Aorta (tissue), 5 donors: Measurements from ENCODE around the gene VAX1. TPM values are rescaled to one million over a fixed set of nuclear protein-coding genes. Genes with fewer than 3 reads are reported as not detected.
"Not testable (repeated sequence)": the region's sequence is repeated elsewhere in the genome, so short reads cannot be mapped to it uniquely, and the experiment has no call there.

ENCODE experiments used
- ATAC-seq: fragments of 200-7000 bp; cut with Tn5 transposase; one replicate; pipeline ENCODE4 v1.9.1; 2022; ENCODE audit warnings: moderate library complexity; ENCODE audit not compliant: low FRiP score
- DNase-seq, 2 donors: peaks; one replicate each; pipeline ENCODE4 v3.0.0-alpha.2; 2020
- H3K27ac ChIP-seq, 2 donors: one replicate each; pipeline ENCODE4 v1.5.1; 2013; ENCODE audit warnings: low read length in 2 of 2, mild to moderate bottlenecking in 2 of 2, moderate library complexity in 2 of 2, control low read depth in 1 of 2, inconsistent platforms in 1 of 2, low read depth in 1 of 2
- H3K27me3 ChIP-seq, 2 donors: one replicate each; pipeline ENCODE4 v1.6.1; 2013; ENCODE audit warnings: control low read depth in 1 of 2, low read length in 1 of 2, mild to moderate bottlenecking in 1 of 2, moderate library complexity in 1 of 2; ENCODE audit not compliant: insufficient read depth in 2 of 2, control insufficient read depth in 1 of 2
- H3K36me3 ChIP-seq, 2 donors: one replicate each; pipeline ENCODE4 v1.6.1; 2013; ENCODE audit warnings: control low read depth in 1 of 2, low read length in 1 of 2, mild to moderate bottlenecking in 1 of 2; ENCODE audit not compliant: insufficient read depth in 2 of 2, control insufficient read depth in 1 of 2
- H3K4me1 ChIP-seq, 2 donors: one replicate each; pipeline ENCODE4 v1.6.1; 2013; ENCODE audit warnings: low read length in 2 of 2, control low read depth in 1 of 2, mild to moderate bottlenecking in 1 of 2, moderate library complexity in 1 of 2; ENCODE audit not compliant: insufficient read depth in 2 of 2, control insufficient read depth in 1 of 2
- H3K4me3 ChIP-seq, 2 donors: one replicate each; pipeline ENCODE4 v1.5.1; 2013; ENCODE audit warnings: low read length in 2 of 2, control low read depth in 1 of 2, mild to moderate bottlenecking in 1 of 2
- H3K9me3 ChIP-seq: one replicate; pipeline ENCODE4 v1.6.1; 2013; ENCODE audit warnings: mild to moderate bottlenecking, low read length; ENCODE audit not compliant: control insufficient read depth
- WGBS, 2 donors: extraction: QIAGEN DNeasy Blood & Tissue Kit; methylation state at CpG; one replicate each; pipeline ENCODE4 v1.1.7; 2013; 5-methylcytosine and 5-hydroxymethylcytosine counted together
- intact Hi-C, 2 donors: fragments of 100-400 bp; cut with DNase I; formaldehyde crosslinking; loops; one replicate each; pipeline versions ENCODE4 v1.14.2 to v1.15.0; 2022
- polyA plus RNA-seq, 2 donors: library from polyadenylated mRNA; stranded (reverse); fragments of 200-250 nt; gene quantifications; one replicate each; pipeline ENCODE4 v1.2.3, GENCODE V29; 2013
- total RNA-seq, 2 donors: library from RNA; stranded (reverse); fragmentation: NEBNext Ultra II Directional; extraction: Animal tissue kit (Norgen Biotek cat#: 25700); gene quantifications; one replicate each; pipeline ENCODE4 v1.2.1, GENCODE V29; 2021
- donor health status: healthy with polysubstance abuse.
- donor health status: Bipolar disorder and iron deficiency.
- donor health status: DM: no; HTN: no; CAD: no.
- donor health status: DM: no; HTN: no; CAD: no.
- donor health status: DM: yes; HTN: yes; CAD: no.

The VAX1 gene
- total and polyA plus RNA-seq, 4 donors, result not detected

- no peaks in the 10 kb centered on the region for H3K9me3 ChIP-seq
- H3K36me3 ChIP-seq, result no peaks in the 10 kb centered on the region
- intact Hi-C loops, result no loop called here
- H3K4me1 ChIP-seq, result no peaks in the 10 kb centered on the region
- WGBS, 2 donors, result 26 to 31% methylated on average over 1 of the region's 1 CpG
- H3K27me3 ChIP-seq, result no peaks in the 10 kb centered on the region
- ATAC-seq (no peak), DNase-seq (no peak)
- H3K27ac ChIP-seq, result no peak overlapping the region
- no peak overlapping the region for H3K4me3 ChIP-seq
Measured at GRCh38 chr10:117112220-117112619, 25.9 kb downstream of the VAX1 start.

- ATAC-seq (no peak), DNase-seq (no peak)
- intact Hi-C loops, result no loop called here
- H3K4me1 ChIP-seq, result no peaks in the 10 kb centered on the region
- H3K36me3 ChIP-seq, result no peaks in the 10 kb centered on the region
- 47 to 55% methylated on average over 4 of the region's 4 CpGs for WGBS, 2 donors
- no peaks in the 10 kb centered on the region for H3K9me3 ChIP-seq
- no peak overlapping the region for H3K27ac ChIP-seq
- H3K4me3 ChIP-seq, result no peak overlapping the region
- no peaks in the 10 kb centered on the region for H3K27me3 ChIP-seq
Measured at GRCh38 chr10:117107238-117107637, 30.8 kb downstream of the VAX1 start.

- DNase-seq, result no peak
- Histone ChIP-seq H3K36me3 (no peaks in the 10 kb centered on the region), H3K9me3 (no peaks in the 10 kb centered on the region), H3K27ac (no peak overlapping the region), H3K27me3 (peaks cover 0 to under 1% of the 10 kb centered on the region in 2 donors), H3K4me3 (no peak overlapping the region), H3K4me1 (no peaks in the 10 kb centered on the region)
- no peak for ATAC-seq
- intact Hi-C loops, result no loop called here
- WGBS, 2 donors, result 73 to 78% methylated on average over 9 of the region's 9 CpGs
Measured at GRCh38 chr10:117096599-117097201, 41.4 kb downstream of the VAX1 start.

GRCh38 chr10:117094856-117095255 is 43.2 kb downstream of the VAX1 start:
- Histone ChIP-seq H3K27ac (no peak overlapping the region), H3K4me3 (no peak overlapping the region), H3K27me3 (peaks cover 0 to 2% of the 10 kb centered on the region in 2 donors), H3K9me3 (no peaks in the 10 kb centered on the region), H3K4me1 (no peaks in the 10 kb centered on the region), H3K36me3 (no peaks in the 10 kb centered on the region)
- intact Hi-C loops, result no loop called here
- no peak for DNase-seq
- WGBS, 2 donors, result 43 to 45% methylated on average over 9 of the region's 9 CpGs
- no peak for ATAC-seq

- no peak for ATAC-seq
- no peaks in the 10 kb centered on the region for H3K9me3 ChIP-seq
- no peaks in the 10 kb centered on the region for H3K4me1 ChIP-seq
- no peaks in the 10 kb centered on the region for H3K36me3 ChIP-seq
- no peak for DNase-seq
- no peak overlapping the region for H3K27ac ChIP-seq
- peaks cover 0 to 2% of the 10 kb centered on the region in 2 donors for H3K27me3 ChIP-seq
- 41 to 52% methylated on average over 6 of the region's 6 CpGs for WGBS, 2 donors
- intact Hi-C loops, result no loop called here
- H3K4me3 ChIP-seq, result no peak overlapping the region
Measured at GRCh38 chr10:117092386-117092785, 45.7 kb downstream of the VAX1 start.

- no peak overlapping the region for H3K27ac ChIP-seq
- H3K4me1 ChIP-seq, result no peaks in the 10 kb centered on the region
- H3K9me3 ChIP-seq, result no peaks in the 10 kb centered on the region
- ATAC-seq, result no peak
- intact Hi-C loops, result no loop called here
- 34 to 39% methylated on average over 4 of the region's 4 CpGs for WGBS, 2 donors
- DNase-seq, result no peak
- H3K36me3 ChIP-seq, result no peaks in the 10 kb centered on the region
- H3K4me3 ChIP-seq, result no peak overlapping the region
- peaks cover 0 to 2% of the 10 kb centered on the region in 2 donors for H3K27me3 ChIP-seq
Measured at GRCh38 chr10:117090834-117091233, 47.2 kb downstream of the VAX1 start.

GRCh38 chr10:117087521-117087920 is 50.5 kb downstream of the VAX1 start:
- ATAC-seq (no peak), DNase-seq (no peak)
- Histone ChIP-seq H3K4me3 (no peak overlapping the region), H3K27ac (no peak overlapping the region), H3K9me3 (no peaks in the 10 kb centered on the region), H3K36me3 (no peaks in the 10 kb centered on the region), H3K27me3 (peaks cover 0 to 2% of the 10 kb centered on the region in 2 donors), H3K4me1 (no peaks in the 10 kb centered on the region)
- WGBS, 2 donors, result 81 to 85% methylated on average over 3 of the region's 3 CpGs
- intact Hi-C loops, result no loop called here

GRCh38 chr10:117086546-117086945 is 51.5 kb downstream of the VAX1 start:
- DNase-seq (no peak), ATAC-seq (no peak)
- H3K9me3 ChIP-seq, result no peaks in the 10 kb centered on the region
- no peaks in the 10 kb centered on the region for H3K4me1 ChIP-seq
- intact Hi-C loops, result no loop called here
- H3K4me3 ChIP-seq, result no peak overlapping the region
- no peak overlapping the region for H3K27ac ChIP-seq
- H3K36me3 ChIP-seq, result no peaks in the 10 kb centered on the region
- 72 to 75% methylated on average over 3 of the region's 3 CpGs for WGBS, 2 donors
- H3K27me3 ChIP-seq, result peaks cover 0 to under 1% of the 10 kb centered on the region in 2 donors

GRCh38 chr10:117084421-117085246 is 53.4 kb downstream of the VAX1 start:
- H3K27me3 ChIP-seq, ATAC-seq, intact Hi-C loops, H3K36me3 ChIP-seq, H3K9me3 ChIP-seq, H3K27ac ChIP-seq, DNase-seq, H3K4me1 ChIP-seq, H3K4me3 ChIP-seq: not testable (repeated sequence)
- WGBS, 2 donors, result 72 to 73% methylated on average over 22 to 29 of the region's 31 CpGs
